Measurements from ENCODE around the gene TRPV3.
"Not testable (repeated sequence)": the region's sequence is repeated elsewhere in the genome, so short reads cannot be mapped to it uniquely, and the experiment has no call there.

The TRPV3 gene

DNA sequence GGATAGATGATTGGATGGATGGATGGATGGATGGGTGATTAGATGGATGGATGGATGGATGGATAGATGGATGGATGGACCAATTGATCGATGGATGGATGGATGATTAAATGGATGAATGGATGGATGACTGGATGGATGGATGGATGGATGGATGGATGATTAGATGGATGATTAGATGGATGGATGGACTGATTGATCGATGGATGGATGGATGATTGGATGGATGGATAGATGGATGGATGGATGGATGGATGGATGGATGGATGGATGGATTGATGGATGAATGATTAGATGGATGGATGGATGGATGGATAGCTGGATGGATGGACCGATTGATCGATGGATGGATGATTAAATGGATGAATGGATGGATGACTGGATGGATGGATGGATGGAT, 38.1 kb downstream of the TRPV3 start:
- not testable (repeated sequence) for DNase-seq

DNA sequence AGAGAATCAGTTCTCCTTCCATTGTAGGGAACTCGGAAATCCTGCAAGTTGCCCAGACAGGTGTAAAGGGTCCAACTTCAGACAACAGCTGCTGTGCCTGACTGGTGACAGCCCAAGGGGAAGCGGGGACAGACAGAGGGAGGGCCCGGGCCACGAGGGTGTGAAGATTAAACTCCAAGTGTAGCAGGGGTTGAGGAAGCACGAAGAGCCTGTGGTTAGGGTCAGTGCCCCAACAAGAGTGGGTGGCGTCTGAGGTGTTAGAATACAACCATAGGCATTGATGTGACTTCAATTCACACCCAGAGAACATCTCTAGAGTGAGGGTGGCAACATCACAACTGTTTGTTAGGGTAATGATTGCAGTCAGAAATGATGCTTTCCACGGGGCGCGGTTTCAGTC, 42.7 kb downstream of the TRPV3 start:
- DNase-seq = no peak

DNA sequence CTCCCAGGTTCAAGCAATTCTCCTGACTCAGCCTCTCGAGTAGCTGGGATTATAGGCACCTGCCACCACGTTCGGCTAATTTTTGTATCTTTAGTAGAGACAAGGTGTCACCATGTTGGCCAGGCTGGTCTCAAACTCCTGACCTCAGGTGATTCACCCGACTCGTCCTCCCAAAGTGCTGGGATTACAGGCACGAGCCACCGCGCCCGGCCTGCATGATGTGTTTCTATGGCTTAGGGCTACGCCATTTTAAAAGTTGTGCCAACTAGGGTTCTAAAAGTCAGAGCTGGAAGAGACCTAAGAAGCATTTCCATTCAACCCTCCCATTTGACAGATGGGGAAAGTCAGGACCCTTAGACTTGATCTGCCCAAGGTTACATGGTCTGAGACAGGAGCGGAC, 43.4 kb downstream of the TRPV3 start:
- not testable (repeated sequence) for DNase-seq

DNA sequence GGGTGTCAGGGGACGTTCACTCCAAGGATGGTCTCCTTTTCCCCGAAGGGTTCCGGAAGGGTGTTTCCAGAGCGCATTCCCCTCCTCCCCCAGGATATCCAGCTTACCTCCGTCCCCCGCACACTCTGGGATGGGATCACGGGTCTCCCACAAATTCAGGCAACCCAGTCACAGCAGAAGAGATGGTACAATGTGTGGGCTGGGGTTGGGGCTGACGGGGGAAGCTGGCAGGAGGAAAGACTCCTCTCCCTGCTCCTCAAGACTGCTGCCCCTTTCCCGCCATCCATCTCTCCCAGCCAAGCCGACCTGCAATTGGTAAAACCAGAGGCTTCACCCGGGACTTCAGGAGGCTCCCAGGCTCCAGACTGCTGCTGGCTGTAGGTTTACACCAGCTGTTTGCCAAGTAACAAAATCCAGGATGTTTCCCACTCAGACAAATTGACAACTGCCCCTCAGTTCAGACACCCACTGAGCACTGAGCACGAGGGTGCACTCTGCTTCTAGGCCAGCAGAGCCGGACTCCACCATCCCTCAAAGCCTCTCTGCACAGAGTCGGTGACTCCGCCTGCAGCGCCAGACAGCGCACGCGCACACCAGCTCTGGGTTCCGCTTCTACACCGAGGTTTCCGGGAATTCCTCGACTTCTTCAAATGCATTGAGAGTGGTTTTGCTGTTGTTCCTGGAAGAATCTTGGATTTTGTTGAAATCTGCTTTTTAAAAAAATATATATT, 44.1 kb downstream of the TRPV3 start:
- no peak for DNase-seq

DNA sequence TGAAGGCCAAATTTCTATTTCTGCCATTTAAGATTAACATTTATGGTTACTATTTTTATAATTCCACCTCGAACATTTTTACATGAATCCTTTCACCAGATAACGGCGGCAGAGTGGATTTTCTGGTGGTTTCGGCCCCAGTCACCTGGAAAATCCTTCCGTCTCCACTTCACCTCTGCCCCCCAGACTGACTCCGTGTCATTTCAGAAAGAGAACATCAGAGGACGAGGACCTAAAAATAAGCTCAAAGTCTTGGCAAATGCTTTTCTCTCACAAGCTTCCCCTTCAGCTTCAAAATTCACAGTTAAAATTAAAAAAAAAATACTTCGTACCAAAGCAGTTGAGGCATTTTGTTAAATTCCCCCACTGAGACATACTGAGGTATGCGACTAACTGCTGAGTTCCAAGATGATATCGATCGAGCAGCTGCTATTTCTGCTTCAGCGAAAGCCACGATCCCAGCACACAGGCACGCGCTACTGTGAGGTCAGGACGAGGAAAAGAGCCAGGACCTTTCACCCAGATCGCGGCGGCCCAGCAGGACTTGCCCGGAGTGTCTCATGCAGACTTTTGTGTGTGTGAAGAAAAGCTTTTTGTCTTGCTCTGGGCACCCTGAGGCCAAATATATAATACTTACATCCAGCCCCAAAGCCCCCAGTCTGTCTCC, 45.0 kb downstream of the TRPV3 start:
- DNase-seq = no peak

DNA sequence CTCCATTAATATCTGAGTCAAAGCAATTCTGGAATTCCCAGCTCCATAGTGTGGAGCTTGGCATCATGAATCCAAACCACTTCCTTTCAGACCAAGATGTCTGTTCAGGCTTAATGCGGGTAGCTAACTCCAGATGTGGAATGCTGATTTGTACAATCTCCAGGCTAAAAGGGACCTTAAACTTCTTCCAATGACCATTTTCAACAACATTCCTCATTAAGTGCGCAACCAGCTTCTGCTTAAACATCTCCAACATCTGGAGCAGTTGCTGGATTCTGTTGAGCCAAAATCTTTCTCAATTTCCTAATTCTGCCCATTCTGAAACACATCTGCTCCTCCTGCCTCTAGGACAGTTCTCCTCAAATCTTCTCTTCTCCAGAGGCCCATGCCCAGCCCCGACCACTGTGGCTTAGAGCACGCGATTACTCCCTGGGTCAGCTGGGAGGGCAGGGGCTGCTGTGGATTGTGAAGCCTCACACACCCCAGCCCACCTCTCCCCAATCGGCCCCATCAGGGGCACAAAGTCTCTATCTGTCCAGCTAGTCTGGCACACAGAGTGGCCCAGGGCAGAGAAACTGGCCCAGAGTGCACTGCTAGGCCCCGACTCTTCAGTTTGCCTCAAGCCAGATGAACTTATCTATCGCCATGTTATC, 45.6 kb downstream of the TRPV3 start:
- no peak for DNase-seq

DNA sequence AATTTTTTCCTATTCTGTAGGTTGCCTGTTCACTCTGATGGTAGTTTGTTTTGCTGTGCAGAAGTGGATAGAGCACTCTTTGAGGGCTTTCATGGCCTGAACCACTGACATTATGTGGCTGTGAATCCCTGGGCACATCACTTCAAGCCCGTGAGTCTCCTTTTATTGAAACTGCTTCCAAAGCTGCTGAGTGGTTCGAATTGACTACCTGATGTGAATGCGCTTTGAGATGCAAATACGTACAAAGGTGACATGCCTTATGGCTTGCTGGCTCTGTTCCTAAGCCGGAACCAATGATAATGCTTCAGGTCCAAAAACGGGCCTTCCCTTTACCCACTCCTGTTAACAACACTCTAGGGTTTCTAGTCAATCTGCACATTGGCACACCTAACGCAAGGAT, 47.5 kb downstream of the TRPV3 start:
- no peak for DNase-seq

DNA sequence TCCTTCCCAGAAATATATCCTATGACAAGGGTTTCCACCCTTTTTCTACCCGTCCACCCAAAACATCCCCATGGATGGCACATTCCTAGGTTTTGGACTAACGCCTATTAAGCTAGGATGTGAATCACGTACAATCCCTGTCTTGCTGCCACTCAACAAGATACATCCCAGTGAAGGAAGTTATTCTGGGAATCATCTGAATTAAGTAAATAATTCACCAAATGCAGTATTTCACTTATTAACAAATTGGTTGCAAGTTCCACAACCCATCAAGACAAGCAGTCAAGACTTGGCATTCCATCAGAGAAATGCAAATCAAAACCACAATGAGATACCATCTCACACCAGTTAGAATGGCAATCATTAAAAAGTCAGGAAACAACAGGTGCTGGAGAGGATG, 49.7 kb downstream of the TRPV3 start:
- DNase-seq = no peak

DNA sequence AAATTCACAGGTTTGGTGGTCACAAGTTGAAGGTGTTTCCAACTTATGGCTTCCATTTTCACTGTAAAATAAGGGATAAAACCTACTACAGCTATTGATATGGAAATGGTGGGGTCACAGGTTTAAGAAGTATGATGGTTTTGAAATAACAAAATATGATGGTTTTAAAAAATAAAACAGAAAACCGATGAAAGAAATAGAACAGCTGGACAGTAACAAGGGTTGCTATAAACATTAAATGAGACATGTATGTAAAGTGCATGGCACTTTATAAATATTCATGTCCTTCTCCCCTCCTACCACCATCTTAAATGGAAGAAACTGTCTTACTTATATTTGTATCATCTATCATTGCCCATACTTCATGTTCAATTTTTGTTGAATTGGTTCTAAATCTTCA, 50.5 kb downstream of the TRPV3 start:
- DNase-seq = no peak

DNA sequence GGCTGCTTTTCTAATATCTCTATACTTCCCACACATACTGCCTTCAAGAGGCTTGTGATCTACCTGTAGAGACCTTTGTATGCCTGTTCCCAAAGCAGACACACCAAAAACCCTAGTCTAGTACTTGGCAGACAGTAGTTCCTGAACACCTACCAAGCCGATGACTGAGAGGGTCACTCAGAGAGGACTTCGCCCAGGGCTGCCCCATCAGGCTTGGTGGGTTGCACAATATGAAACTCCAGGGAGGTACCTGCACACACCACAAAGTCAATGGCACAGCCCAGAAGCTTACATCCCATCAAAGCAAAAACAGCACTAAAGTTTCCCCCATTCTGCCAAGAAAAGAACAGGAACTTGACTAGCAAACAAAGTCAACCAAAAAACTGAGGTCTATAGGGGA, 51.6 kb downstream of the TRPV3 start:
- no peak for DNase-seq

DNA sequence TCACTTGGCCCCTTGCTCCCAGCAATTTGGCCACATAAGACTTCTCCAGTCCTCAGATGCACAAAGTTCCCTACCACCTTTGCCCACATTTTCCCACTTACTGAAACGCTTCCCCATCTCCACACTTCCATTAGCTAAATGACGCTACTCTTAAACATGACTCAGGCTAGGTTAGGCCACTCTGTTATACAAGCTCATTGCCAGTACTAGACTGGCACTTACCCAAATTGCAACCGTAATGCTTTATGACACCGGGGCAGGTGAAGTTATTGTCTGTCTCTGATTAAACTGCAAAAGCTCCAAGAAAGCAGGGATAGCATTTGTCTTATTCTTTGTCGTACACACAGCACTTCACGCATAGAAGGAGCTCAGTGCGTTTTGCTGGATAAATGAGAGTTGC, 52.6 kb downstream of the TRPV3 start:
- no peak for DNase-seq

DNA sequence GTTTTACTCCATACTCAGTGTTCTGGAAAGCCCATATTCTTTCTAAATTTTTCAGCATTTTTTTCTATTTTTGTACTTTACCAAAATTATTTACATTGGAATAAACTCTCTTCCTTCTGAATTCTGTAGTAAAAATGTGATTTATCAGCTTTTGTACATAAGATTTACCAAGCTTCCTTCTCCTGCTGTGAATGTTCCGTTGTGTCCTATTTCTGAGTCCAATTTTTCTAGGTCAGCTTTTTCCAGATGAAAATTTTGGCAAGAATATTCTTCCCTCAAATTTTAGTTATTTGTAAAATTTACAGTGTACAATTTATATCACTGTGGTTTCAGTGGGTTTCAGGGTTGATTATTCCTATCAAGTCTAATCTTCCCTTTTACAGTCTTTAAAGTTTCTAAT, 54.3 kb downstream of the TRPV3 start:
- DNase-seq = no peak

DNA sequence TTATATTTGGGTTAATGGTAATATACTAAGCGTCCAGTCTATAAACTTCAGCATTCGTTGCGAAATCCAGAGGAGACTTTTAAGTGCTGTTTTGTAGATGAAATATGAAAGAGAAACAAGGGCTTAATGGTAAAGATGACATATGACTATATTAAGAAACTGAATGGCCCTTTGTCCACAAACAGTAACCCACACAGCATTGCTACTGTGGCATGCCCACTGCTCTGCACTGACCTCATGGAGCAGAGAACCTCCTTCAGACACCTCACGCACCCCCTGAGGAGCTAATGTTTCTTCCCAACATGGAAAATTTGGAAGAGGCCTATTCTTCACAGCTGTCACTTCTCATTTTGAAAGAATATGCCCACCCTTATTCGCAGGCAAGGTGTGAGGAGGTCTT, 55.1 kb downstream of the TRPV3 start:
- no peak for DNase-seq

DNA sequence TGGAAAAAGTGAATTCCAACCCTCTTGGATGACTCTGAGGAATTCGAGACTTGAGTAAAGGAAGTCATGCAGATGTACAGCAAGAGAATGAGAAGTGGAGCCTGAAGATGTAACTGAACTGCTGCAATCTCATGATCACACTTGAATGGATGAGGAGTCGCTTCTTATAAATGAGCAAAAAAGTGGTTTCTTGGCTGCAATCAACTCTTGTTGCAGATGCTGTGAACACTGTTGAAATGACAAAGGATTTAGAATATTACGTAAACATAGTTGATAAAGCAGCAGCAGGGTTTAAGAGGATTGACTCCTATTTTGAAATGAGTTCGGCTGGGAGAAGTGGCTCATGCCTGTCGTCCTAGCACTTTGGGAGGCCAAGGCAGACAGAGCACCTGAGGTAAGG, 56.3 kb downstream of the TRPV3 start:
- no peak for DNase-seq

DNA sequence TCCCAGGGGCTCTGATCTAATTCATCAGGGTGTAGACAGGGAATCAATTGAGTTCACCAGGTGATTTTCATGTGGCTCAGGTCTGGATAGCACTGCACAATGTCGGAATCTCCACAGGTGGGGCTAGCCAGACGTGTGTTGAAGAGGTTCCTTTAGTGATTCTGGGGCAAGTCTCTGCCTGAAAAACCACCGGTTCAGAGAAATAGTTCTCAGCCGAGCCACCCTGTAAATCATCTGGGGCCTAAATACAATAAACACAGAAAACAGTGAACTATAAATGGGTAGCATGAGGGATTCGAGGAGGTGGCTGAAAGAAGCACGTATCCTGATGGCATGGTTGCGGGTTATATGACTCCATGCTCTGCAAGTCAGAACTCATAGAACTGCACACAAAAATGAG, 60.5 kb downstream of the TRPV3 start:
- no peak for DNase-seq

DNA sequence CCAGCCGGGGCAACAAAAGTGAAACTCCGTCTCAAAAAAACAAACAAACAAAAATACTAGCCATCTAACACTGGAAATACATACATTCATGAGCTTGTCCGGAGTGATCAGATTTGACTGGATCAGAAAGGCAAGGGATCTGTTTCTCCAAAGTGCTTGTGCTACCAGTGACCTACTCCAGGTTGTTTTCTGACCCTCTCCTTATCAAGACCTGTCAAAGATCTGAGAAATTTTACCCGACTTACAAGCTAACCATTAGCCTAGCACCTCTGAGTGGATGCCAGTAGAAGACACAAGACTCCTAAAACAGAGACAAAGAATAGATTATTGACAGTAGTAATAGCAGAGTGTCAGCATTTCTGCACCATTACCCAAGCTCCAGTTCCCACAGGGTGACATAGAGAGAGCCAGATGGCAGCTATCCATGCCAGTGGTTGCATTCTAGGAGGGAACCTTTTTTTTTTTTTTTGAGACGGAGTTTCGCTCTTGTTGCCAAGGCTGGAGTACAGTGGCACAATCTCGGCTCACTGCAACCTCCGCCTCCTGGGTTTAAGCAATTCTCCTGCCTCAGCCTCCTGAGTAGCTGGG, 72.0 kb downstream of the TRPV3 start:
- DNase-seq = no peak

DNA sequence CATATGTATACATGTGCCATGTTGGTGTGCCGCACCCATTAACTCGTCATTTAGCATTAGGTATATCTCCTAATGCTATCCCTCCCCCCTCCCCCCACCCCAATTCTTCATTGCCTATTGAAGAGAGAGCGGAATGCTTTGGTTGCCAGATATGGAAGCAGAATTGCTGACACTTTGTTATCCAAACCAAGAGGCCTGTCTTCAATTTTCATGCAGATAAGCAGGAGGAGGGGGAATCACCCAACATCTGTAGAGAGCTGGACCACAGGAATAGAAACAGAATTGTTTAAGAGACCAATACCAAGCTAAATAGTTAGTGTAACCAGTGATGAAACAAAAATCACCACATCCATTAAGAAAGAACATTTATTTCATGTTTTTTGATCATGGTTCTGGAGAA, 74.8 kb downstream of the TRPV3 start:
- no peak for DNase-seq

DNA sequence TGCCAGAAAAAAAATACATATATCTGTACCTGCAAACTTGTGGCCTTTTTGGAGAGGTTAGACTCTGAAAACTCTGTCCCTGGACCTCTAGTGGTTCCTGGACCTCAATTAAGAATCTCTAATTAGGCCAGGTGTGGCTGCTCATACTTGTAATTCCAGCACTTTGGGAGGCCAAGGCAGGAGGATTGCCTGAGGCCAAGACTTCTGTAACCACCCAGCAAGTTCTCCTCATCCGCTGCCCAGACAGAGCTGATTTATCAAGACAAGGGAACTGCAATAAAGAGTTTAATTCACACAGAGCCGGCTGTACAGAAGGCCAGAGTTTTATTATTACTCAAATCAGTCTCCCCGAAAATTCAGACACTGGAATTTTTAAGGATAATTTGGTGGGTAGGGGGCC, 77.6 kb downstream of the TRPV3 start:
- DNase-seq = no peak

DNA sequence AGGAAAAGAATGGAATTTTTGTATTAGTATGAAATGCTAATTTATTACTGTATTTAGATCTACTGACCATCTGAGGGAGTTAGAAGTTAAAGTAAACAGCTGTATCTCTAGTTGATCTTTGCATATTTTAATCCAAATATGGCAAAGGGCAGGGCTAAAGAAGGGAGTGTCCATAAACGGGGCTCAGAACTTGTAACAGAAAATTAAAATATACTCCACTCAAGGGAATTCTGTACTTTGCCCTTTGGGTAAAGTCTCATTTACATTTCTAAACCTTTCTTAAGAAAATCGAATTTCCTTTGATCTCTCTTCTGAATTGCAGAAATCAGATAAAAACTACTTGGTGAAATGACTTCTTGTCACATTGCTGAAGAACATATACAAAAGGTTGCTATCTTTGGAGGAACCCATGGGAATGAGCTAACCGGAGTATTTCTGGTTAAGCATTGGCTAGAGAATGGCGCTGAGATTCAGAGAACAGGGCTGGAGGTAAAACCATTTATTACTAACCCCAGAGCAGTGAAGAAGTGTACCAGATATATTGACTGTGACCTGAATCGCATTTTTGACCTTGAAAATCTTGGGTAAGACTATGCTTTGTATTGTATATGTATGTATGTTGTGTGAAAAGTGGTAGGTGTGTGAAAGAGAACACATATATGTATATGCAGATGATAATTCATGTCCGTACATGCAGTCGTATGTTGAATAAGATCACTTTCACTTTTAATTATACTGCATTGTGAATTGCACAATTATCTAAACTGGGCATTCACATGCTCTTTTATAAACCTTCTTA, 81.6 kb downstream of the TRPV3 start, which contains the start of gene ASPA:
Gene ASPA, plus strand, starts transcription at position 186 of the 799 bp plus-strand sequence. Its CDS starts 163 bp downstream, at position 349.
- no peak for DNase-seq

DNA sequence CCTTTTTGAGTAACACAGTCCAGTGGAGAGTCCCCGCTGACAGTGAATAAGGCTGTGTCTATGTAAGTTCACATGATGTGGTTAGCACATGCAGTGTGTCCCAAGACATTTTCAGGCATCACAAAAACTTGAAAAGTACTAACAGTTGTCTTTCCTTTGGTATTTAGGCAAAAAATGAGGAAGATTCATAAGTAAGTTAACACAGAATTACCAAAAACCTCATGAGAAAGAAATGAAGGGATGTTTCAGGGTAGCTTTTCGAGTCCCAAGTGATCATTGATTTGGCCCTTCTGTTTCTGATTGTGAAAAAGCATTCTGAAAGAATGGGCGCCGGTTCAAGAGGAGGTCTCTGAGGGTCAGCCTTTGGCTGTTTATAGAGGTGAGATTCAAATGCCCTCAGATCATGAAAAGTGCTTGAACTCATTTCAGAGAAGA, 82.3 kb downstream of the TRPV3 start:
- DNase-seq = no peak

DNA sequence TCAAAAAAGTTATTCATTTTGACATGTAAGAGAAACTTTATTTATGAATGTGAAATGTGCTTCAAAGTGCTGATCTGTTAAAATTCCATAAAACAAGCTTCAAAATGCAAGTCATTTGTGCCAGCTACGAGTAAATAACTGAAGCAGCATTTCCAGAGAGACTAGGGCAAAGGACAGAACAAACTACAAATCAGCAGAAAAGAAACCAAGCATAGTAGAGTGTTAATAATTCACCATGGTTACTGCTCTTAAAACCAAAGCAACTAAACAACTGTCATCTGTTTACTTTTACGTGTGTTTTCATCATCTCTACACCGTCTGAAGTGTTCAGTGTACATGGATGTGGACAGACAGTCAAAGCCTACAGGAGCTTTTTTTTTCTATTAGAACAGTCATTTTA, 83.4 kb downstream of the TRPV3 start:
- DNase-seq = no peak

DNA sequence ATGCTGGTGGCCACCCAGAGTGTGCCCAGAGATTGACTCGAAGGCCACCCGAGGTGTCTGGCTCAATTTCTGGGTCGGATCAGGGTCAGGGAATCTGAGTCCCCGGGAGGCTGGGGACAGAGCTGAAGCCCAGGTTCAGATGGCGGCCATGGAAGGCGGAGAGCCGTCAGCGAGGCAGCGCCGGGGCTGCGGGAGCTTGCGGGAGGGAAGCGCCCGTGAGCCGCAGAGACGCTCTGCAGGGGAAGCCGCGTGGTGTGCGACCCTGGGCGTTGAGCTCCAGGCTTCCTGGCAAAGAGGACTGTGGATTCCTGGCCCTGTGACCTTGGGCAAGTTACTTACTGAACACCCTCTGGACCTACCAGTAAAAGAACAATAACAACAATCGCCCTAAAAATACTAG, 85.5 kb downstream of the TRPV3 start:
- DNase-seq = no peak

DNA sequence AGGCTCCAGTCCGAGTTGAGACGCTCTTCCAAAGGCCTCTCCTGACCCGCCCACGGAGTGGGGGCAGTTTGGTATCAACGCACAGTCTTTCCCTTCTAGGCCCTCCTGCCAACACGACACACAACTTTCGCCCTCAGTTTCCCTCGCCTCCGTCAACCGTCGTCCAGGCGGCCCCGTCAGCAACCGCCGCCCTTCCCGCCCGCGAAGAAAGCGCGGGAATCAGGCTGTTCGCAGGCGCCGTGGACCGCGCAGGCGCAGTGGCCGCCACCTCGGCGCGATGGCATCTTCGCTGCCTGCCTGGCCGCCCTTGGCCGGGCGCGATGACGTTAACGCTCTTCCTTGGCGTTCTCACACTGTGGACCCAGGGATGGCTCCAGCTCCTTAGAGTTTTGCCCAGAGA, 86.0 kb downstream of the TRPV3 start, which contains the start of gene SPATA22:
Gene SPATA22, minus strand, starts transcription at position 221 of the 400 bp plus-strand sequence. CDS start 2,494 bp downstream, outside the sequence.
- DNase-seq = no peak

All from NCI-H1092 treated with DMSO at 0.1 percent for 48 hours (cell line).